Hematopoietic multipotent progenitor cell treated with erythropoietin and hydrocortisone succinate and interleukin-3 and kit ligand, for 4 days (in vitro differentiated cells): ENCODE data around the gene BMP2K.
"Not testable (repeated sequence)": the region's sequence is repeated elsewhere in the genome, so short reads cannot be mapped to it uniquely, and the experiment has no call there.

Experiments used
- DNase-seq: peaks from one replicate; pipeline ENCODE4 v3.0.0-alpha.2; 2015

Gene BMP2K

DNA sequence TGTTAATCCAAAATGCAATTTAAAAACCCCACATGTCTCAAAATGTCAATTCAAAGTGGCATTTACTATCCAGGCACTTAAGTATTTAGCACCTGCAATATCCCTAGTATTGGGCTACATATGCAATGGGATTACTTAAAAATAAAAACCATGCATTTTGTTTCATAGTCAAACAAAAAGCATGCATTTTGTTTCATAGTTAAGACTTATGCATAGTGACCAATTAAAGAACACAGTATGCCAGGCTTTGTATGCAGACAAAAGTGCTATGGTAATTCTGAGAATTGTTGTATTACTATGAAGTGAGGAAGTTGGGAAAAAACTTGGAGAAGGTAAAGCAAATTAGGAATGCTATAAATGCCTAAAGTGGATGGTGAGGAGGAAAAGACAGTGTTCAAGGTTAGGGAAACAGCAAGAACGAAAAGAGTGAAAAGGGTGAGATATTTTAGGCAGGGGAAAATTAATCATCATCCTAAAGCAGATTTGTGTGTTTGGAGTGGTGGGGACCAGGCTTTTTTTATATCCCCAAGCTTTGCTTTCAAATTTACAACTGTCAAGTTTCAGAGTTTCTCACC lies 10.6 kb upstream of the BMP2K start:
- no peak for DNase-seq

DNA sequence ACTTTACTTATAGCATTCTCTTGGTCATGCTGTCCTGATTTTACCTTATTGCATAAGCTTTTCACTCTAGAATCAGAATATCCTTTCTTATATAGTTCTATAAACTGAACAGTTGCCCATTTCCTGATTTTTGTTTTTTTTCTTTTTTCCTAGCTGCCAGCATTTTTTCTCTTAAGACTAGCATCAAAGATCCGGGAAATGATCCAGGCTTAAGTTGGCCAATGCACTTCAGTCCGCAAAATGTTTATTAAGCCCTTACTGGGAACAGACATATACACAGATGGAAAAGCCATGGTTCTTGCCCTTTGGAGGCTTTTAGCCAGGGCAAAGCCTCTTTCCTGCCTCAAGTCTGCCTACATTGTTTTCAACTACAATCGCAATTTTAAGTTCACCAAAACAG lies 10.1 kb upstream of the BMP2K start:
- DNase-seq = no peak

DNA sequence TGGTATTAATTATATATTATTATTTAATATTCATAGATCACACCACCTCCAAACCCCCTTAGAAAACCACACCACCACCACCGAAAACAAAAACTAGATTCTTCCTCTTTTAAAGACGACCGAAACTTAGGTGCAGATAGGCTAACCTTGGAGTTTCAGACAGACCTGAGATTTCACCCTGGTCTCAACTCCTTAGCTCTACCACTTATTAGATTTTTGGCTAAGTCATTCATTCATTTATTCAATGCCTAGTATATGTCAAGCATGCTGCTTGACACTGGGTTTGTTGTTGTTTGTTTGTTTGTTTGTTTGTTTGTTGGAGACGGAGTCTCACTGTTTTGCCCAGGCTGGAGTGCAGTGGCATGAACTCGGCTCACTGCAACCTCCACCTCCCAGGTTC lies 9.5 kb upstream of the BMP2K start:
- no peak for DNase-seq

DNA sequence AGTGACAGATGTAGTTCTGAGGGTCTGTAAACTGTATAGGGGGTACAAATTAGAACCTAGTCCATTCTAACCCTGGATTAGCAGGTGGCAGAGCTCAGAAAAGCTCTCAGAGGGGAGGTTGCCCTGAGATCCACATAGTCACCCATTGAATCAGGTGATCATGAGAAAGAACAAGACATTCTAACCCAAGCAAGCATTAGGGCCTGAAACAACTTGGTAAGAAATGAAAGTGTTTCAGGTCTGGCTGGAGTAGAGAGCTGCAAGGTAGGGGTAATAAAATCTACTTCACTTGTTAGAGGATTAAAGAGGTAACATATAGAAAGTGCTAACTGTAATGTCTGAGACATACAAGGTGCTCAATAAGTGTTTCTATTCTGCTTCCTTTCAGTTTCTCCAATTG lies 8.8 kb upstream of the BMP2K start:
- DNase-seq = no peak

DNA sequence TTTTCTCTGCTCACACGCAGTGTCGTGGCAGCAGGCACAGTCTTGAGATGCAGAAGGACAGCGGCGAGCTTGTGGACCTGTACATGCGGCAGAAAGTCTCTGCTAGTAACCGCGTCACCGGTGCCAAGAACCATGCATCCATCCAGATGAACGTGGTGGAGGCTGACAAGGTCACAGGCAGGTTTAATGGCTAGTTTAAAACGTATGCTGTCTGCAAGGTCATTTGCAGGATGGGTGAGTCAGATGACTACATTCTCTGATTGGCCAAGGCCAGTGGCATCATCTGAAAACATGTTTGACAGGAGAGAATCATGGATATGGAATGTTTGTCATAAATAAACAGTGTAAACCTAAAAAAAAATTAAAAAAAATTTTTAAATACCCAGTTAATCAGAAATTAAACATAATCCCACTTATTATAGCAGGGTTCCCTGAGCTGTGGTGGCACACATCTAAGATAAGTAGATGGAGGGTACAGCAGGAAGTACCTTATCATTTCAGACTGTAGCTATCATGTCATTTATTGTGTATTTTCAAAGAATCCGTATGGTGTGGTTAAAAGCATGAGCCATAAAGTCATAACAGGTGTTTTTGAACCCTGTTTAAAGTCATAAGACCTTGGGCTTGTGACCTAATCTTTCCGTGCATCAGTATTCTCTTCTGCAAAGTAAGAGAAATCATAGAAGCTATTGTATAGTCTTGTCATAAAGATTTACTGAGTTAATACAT lies 7.5 kb upstream of the BMP2K start:
- peak; percentile 53 for DNase-seq

DNA sequence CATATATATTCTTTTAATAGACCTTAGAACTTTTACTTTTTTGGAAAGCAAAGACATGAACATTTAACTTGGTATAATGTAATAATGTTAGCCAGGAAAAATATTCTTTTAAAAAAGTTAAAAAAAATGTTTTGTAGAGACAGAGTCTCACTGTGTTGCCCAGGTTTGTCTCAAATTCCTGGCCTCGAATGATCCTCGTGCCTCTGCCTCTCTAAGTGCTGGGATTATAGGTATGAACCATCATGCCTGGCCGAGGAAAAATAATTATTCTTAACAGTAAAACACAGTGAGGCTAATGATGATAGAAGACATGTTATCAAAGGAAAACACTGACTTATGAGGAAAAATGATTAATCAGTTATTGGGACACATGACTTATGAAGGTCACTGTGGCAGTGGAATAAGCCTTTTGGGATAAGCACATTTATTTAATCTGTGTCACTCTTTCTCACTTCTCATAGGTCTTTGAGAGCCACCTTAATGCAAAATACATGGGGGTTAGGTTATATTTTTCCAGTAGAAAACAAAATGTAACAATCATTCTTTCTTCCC lies 6.0 kb upstream of the BMP2K start:
- DNase-seq = peak; percentile 39

DNA sequence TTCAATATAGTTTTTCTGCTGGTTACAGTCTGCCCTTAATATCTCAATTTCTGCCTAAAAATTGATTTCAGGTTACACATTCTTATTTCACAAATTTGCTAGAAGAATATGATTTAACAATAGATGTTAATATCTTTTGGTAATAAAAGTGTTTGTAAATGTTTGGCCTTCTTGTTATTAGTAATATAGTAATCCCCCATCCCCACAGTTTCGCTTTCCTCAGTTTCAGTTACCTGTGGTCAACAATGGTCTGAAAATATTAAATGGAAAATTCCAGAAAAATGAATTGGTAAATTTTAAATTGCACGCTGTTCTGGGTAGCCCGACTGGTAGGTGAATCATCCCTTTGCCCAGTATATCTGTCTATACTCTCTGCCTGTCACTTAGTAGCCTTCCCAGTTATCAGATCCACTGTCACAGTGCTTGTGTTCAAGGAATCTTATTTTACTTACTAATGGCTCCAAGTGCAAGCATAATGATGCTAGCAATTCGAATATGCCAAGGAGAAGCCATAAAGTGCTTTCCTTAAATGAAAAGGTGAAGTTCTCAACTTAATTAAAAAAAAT lies 3.5 kb upstream of the BMP2K start:
- no peak for DNase-seq

DNA sequence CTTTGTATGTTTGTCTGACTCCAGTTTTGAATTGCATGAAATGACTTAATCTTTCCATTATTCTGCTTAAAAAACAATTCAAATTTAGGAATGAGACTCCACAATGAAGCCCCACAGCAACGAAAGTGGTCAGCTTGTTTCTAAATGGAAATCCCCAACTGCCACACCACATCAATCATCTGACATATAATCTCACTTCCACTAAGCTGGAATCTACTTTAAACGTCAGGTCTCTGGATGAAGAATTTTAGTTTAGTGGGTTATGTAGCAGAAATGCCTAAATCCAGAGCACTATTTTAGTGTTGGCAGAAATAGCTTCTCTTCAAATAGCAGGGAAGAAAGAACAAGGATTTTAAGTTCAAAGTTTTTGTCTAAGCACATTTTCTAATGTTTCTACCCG lies 1.7 kb upstream of the BMP2K start:
- DNase-seq = peak; percentile 36

DNA sequence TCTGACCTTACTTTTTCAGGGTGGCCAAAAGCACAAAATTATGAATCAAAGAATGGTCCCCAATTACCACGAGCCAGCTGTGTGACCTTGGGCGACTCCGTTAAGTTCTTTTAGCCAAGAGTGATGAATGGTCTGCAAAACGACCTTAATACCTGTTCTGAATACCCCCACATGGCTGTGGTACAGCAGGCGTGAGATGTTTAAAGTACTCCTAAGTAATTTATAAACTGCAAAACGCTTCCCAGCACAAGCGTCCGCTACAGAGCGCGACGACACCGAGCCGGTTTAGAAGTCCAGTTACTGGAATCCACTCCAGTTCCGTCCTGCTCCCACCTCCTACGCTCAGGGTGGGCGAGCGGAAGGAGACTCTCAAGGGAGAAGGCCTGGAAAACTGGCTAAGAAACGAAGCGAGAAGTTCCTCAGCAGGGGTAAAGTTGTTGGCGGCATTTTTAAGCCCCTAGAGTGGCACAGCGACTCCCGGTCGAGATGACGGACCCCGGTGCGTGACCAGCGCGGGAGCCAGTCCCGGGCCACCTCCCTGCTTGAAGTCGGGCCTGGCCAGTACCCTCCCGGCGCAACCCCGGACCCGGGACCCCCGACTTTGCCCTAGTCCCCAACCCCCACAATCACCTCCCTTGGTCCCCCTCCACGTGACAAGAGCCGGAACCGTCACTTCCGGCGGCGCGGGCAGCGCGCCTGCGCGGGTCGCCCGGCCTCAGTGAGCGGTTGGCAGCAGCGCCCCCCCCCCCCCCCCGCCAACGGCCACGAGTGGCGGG lies 659 bp upstream of the BMP2K start:
- DNase-seq = peak; percentile 93

DNA sequence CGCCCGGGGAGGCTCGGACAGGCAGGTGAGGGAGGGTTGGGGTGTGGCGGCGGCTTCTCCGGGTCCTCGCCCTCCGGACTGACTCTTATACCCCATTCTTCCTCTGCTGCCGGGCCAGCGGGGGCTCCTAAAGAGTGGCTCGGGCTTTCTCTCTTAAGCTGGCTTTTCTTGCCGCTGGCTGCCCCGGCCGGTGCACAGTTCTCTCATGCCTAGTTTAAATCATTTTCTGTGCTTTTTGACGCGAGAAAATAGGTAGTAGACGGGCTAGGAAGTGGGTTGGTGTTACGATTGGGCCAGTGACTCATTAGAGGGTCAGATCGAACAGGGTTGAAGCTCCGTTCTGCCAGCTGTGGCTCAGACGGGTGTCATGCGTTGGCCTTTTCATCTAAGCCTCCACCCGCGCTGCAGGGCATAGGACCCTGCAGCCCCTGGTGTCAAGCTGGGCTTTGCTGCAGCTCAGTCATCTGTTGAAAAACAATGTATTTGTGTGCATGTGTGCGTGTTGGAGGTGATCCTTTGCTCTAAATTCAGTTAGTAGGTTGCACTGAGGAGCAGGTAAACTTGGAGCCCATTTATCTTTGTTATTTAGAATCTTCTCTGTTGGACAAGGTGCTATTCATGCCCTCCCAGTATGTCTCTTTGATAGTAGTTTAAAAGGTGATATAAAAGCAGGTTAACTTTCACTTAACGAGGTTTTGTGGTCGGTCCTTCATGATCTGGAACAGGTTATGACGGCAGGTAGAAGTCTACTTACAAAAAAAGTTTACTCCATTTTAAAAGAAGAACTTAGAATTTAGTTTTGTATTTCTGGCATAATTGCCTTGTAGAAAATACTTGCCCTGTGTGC lies 802 bp downstream of the BMP2K start:
- DNase-seq = peak; percentile 82

DNA sequence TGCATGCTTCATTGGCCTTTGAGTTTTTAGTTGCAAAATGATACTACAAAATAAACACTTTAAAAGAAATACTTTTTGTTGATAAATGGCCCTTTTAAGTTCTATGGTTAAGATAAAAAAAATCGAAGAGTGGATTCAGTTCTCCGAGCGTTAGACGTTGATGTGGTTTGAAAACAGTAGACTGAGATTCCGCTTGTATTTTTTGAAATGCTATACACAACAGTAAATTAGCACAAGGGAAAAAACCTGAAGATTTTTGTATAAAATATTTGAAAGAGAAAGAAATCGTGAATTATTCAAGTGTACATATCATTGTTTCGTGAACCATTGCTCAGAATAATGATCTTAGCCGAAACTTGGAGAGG lies 1.4 kb downstream of the BMP2K start:
- DNase-seq = no peak

DNA sequence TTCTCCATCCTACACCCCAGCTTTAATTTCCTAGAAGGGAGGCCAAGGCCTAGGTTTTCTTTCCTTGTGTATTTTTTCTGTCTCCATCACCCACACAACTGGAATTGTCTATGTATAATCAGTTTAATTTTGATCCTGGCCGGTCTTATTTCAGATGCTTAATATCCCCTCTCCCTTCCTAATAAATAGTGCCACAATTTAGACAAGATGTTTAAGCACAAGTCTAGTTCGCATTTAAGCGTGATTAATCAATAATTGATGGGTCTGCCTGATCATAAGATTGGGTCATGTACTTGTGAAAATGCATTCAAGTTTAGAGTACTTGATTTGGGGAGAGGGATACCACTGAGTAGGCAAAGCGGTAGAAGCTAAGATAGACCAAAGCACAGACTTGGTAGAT lies 2.4 kb downstream of the BMP2K start:
- no peak for DNase-seq

DNA sequence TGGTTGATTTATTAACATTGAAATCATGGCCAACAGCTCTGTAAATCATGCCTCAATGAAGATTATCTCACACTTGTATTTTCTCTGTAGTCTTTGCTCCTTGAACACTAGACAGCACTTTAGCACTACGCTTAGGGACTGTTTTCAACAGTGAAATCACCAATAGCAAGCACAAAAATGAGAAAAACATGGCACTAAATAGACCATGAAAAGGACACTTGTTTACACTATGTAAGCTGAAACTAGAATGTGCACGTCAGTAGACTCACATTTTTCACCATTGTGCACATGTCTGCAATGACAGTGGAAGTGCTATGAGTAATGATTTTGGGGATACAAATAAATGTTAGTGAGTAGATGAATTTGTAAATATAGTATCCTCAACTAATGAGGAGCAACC lies 3.1 kb downstream of the BMP2K start:
- DNase-seq = no peak

DNA sequence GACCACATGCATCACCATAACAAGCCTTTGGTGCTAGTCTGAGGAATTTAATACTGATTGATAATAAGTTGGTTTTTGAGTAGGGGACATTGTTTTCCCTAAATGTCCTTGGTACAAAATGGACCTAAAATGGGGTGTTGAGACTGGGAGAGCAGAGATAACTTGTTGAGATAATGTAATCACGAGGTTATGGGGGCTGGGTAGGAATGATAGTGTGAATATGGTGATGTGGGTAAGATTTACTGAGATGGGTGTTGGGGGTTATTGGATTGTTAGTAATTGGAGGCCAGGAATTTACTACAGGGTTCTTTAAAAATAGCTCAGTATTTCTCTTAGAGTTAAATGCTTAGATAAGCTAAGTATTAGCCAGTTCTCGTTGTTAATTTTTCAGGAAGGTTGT lies 3.9 kb downstream of the BMP2K start:
- DNase-seq = peak; percentile 46

DNA sequence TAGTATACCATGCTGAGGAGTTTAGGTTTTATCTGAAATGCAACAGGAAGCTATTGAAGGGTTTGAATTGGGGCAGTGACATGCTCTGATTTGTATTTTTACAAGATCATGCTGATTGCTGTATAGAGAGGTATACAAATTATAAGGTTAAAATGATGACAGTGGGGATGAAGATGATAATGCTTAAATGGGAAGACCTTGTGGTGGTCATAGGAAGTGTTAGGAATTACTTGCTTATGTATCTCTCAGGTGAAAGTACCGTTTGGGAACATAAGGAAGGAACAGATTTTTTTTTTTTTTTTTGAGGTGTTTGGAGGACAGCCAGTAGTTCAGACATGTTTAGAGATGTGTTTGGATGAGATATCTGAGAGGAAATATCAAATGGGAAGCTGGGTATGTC lies 5.0 kb downstream of the BMP2K start:
- no peak for DNase-seq

DNA sequence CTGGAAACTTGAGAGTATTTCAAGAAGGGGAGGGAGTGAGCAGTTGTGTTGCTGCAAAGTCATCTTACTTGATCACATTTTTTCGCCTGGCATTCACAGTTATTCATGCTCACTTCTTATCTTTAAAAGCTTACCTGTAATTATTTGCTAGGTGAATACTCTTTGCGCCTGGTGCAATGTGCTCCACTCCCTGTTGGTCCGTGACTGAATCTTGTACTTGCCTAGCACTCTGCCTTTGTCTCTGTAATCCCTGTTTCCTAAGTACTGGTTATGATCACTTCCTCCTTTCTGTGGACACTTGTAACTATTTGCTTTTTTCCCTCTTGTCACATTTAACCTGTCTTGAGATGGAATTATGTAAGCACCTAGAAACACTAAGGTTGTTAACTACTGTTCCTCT lies 5.8 kb downstream of the BMP2K start:
- no peak for DNase-seq

DNA sequence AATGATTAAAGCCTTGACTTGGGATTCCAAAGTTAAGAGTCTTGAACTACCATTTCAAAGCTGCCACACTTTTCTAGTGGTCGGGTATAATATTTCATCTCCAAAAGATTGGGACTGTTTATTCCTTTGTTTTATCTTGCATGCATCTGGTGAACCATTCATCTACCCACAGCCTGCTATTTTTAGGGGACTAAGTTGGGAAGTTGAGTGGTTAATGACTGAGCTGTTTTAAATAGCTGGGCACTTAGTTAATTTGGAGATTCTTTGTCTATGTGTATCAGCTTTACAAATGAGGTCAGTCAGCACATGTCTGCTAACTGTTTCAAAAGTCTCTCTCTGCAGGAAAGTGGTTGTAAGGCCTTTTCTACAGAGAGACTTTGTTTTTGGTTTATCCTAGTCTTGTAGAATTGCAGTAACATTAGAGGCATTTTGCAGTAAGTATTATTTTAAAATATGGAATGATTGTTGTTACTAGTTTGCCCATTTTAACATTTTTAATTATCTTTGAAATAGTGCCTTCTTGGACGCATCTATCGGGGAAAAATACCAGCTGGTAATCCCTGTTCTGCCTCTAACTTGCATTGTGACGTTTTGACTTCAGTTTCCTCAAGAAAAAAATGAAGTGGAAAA lies 8.2 kb downstream of the BMP2K start:
- peak; percentile 76 for DNase-seq

DNA sequence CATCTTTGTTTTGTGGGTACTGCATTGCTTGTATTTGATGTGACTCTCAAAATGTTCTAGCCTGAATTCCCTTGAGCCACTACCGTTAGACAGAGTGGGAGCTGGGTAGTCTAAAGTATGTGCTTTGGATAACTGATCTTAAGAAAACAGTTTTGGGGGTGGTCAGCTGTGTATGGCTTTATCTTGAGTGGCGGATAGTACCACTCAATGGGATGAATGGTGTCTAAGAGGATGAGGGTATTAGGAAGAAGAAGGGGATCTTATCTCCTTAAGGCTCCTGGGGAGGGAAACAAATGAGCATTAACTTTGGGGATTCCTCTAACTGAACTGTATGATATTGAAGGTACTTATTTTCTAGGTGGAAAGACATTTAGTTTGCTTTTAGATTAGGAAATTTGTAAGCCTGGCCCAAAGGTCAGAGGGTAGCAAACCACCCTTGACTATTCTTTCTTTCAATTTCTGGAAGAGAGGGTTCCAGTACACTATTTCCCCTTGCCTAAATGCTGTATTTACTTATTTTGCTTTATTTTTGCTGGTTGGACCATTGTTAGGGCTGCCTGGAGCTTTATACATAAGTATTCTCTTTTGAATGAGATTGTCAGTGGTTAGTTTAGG lies 11.3 kb downstream of the BMP2K start:
- DNase-seq = no peak

DNA sequence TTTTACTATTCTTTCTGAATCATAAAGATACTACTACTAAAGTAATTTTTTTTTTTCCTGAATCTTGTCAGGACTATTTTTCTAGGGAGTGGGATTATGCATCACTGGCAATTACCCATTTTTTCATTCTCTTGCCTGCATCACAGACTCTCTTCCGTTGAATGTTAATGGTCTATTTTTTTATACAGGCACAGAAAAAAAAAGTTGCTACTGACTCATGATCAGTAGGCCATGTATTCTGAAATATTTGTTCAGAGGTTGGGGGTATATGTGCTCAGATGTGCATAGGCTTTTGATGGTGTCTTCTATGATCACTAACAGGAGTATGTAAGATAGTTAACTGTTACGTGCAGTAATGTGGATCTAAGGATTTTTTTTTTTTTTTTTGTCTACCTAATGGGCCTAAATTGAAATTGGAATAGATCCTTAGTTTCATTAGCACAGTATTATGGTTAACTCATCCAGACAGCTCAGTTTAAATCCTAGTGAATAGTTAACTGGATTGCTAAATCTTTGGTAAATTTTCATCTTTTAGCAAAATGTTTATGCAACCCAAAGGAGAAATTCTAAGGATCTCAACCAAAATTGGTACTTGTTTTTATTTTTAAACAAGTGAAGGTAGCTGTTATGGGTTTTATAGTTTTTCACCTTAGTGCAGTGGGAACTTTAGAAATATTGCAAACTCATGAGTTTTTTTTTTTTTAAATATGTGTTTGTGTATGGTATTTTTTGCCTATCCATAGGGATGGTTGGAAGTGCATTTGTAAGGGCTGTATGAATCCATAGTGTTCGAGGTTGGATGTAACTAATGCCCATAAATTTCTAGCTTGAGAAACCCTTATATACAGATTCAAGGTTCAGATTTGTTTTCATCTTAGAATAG lies 12.1 kb downstream of the BMP2K start:
- no peak for DNase-seq

DNA sequence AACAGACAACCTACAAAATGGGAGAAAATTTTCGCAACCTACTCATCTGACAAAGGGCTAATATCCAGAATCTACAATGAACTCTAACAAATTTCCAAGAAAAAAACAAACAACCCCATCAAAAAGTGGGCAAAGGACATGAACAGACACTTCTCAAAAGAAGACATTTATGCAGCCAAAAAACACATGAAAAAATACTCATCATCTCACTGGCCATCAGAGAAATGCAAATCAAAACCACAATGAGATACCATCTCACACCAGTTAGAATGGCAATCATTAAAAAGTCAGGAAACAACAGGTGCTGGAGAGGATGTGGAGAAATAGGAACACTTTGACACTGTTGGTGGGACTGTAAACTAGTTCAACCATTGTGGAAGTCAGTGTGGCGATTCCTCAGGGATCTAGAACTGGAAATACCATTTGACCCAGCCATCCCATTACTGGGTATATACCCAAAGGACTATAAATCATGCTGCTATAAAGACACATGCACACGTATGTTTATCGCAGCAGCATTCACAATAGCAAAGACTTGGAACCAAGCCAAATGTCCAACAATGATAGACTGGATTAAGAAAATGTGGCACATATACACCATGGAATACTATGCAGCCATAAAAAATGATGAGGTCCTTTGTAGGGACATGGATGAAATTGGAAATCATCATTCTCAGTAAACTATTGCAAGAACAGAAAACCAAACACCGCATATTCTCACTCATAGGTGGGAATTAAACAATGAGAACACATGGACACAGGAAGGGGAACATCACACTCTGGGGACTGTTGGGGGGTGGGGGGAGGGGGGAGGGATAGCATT lies 19.7 kb downstream of the BMP2K start:
- DNase-seq = not testable (repeated sequence)
